Measurements from ENCODE around the gene HOXA13.

Gene HOXA13

DNA sequence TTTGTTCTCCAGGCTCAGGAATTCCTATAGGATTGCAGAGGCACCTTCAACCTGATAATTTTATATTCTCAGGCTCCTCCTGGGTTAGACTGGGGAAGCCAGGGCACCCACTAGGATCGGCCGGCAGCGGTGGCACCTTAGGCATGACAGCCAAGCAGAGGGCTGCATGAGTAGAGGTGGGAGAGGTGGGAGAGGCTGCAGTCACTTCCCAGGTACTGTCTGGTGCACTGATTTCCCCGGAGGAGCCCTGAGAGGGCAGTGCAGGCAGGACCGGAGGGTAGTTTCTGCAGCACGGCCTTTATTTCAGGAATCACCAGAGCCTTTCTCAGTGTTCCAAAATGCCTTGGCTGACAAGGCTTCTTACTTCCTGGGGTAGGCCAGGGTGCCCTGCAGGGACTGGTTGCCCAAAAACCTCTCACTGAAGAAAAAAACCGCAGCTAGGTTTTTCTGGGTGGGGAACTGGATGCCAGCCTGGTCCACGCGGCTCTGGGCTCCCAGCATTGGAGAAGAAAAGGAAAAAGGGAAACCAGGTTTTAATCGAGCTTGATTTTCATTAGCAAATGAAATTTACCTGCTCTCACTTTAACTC, 3.6 kb upstream of the HOXA13 start:
- peaks cover 41% of the 10 kb centered on the region for H3K4me1 Mint-ChIP-seq

GRCh38 chr7:27202862-27203134, 2.9 kb upstream of the HOXA13 start:
- peaks cover 46% of the 10 kb centered on the region for H3K4me1 Mint-ChIP-seq
- H3K27ac Mint-ChIP-seq = no peak overlapping the region
- no peaks in the 10 kb centered on the region for H3K36me3 Mint-ChIP-seq

More for the DNA sequence above, 3.6 kb upstream of the HOXA13 start:
- no peak overlapping the region for H3K4me3 Mint-ChIP-seq
- no peaks in the 10 kb centered on the region for H3K9me3 Mint-ChIP-seq
- peak overlapping the region; percentile 23 for H3K27ac Mint-ChIP-seq
- no peaks in the 10 kb centered on the region for H3K36me3 Mint-ChIP-seq
- peaks cover 63% of the 10 kb centered on the region for H3K27me3 Mint-ChIP-seq

GRCh38 chr7:27202018-27202861, 2.3 kb upstream of the HOXA13 start:
- Mint-ChIP-seq H3K4me1 (peaks cover 46% of the 10 kb centered on the region), H3K27ac (no peak overlapping the region), H3K27me3 (peaks cover 68% of the 10 kb centered on the region), H3K36me3 (no peaks in the 10 kb centered on the region), H3K4me3 (no peak overlapping the region), H3K9me3 (no peaks in the 10 kb centered on the region)

More at GRCh38 chr7:27202862-27203134, 2.9 kb upstream of the HOXA13 start:
- H3K27me3 Mint-ChIP-seq = peaks cover 66% of the 10 kb centered on the region
- no peaks in the 10 kb centered on the region for H3K9me3 Mint-ChIP-seq
- no peak overlapping the region for H3K4me3 Mint-ChIP-seq

DNA sequence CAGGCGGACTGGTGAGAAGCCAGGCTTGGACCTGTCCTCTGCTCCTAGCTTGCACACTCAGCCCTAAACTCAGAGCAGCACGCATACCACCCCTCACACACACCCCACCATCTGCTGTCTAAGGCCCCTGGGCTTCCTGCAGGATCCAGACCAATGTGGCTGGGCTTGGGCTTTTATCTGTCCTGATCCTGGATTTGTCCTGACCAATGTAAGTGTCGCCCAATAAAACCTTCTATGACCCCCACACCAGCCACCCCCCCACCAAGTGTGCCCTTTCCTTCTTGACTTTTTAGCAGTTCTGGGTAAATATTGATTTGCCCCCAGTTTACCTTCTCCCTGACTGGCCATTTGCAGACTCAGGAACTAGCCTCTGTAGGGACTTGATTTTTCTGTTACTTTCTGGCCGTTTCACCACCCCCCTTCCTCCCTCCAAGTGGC, 1.7 kb upstream of the HOXA13 start:
- Mint-ChIP-seq H3K4me3 (no peak overlapping the region), H3K27me3 (peaks cover 65% of the 10 kb centered on the region), H3K36me3 (no peaks in the 10 kb centered on the region), H3K9me3 (no peaks in the 10 kb centered on the region), H3K4me1 (peaks cover 46% of the 10 kb centered on the region), H3K27ac (no peak overlapping the region)

- Mint-ChIP-seq H3K9me3 (no peaks in the 10 kb centered on the region), H3K36me3 (no peaks in the 10 kb centered on the region), H3K4me3 (peak overlapping the region; percentile 64), H3K27me3 (peaks cover 65% of the 10 kb centered on the region), H3K4me1 (peaks cover 44% of the 10 kb centered on the region), H3K27ac (no peak overlapping the region)
Measured at GRCh38 chr7:27200761-27201579, 1.1 kb upstream of the HOXA13 start.

DNA sequence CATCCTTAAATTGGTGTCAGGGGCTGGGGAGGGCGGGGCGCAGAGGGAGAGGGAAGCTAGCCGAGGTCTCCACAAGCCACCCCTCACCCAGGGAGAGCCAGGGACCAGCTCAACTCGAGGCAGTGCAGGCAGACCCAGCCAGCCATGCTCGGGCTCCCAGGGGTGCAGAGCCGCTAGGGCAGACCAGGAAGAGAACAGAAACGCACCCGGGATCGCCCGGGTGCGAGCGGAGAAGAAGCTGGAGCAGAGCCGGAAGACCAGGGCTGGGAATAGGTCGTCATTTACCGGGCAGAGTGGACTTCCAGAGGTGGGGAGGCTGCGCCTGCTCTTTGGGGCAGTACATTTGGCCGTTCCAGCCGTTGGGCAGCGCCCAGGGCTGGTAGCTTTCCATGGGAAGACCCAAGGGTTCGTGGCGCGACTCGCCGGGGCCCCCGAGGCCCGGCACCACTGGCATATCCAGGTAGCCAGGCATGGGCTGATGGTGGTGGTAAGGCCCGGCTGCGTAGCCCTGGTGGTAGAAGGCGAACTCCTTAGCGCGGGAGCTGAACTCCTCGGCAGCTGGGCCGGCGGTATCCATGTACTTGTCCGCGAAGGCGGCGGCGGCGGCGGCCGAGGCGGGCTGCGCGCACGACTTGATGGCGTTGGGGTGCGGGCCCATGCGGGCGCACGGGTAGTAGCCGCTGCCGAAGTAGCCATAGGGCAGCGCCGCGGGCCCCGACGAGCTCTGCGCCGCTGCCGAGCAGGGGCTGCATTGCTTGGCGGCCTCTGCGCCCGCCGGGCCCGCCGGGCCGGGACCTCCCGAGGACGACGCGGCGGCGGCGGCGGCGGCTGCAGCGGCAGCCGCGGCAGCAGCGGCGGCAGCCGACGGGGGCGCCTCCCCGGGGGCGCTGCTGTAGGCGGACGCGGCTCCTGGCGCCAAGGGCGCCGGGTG, 755 bp downstream of the HOXA13 start:
- Mint-ChIP-seq H3K4me3 (peak overlapping the region; percentile 77), H3K36me3 (no peaks in the 10 kb centered on the region), H3K27ac (no peak overlapping the region), H3K4me1 (peaks cover 33% of the 10 kb centered on the region), H3K27me3 (peaks cover 66% of the 10 kb centered on the region), H3K9me3 (no peaks in the 10 kb centered on the region)

DNA sequence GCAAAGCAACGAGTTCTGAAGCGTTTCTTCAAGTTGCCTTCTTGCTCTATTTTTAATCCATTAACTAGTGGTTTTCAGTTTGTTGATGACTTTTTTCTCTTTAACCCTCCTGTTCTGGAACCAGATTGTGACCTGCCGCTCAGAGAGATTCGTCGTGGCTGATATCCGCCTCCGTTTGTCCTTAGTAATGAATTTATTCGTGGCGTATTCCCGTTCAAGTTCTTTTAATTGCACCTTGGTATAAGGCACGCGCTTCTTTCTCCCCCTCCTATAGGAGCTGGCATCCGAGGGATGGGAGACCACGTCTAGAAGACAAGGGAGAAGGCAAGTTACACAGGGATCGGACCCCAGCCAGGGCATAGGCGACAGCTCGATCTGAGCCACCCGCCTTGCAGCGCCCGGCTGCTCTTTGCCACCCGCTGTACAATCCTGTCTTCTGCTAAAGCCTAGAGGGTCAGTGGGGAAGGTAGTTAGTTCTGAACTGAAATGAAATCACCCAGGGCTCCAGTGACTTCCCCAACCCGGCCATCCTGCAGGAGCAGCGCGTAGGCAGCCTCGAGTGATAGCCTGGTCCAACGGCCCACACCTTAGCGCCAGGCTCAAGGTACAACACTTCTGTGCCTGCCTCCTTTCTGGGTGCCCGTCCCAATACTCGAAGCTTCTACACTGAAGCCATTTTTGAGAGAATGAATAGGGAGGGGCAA, 1.6 kb downstream of the HOXA13 start:
- Mint-ChIP-seq H3K36me3 (no peaks in the 10 kb centered on the region), H3K9me3 (no peaks in the 10 kb centered on the region), H3K4me1 (peaks cover 38% of the 10 kb centered on the region), H3K27ac (peak overlapping the region; percentile 4), H3K4me3 (peak overlapping the region; percentile 42), H3K27me3 (peaks cover 70% of the 10 kb centered on the region)

- peaks cover 40% of the 10 kb centered on the region for H3K4me1 Mint-ChIP-seq
- no peaks in the 10 kb centered on the region for H3K36me3 Mint-ChIP-seq
- no peak overlapping the region for H3K27ac Mint-ChIP-seq
- H3K27me3 Mint-ChIP-seq = peaks cover 67% of the 10 kb centered on the region
- H3K4me3 Mint-ChIP-seq = no peak overlapping the region
- H3K9me3 Mint-ChIP-seq = no peaks in the 10 kb centered on the region
Measured at GRCh38 chr7:27197137-27198042, 2.5 kb downstream of the HOXA13 start.

DNA sequence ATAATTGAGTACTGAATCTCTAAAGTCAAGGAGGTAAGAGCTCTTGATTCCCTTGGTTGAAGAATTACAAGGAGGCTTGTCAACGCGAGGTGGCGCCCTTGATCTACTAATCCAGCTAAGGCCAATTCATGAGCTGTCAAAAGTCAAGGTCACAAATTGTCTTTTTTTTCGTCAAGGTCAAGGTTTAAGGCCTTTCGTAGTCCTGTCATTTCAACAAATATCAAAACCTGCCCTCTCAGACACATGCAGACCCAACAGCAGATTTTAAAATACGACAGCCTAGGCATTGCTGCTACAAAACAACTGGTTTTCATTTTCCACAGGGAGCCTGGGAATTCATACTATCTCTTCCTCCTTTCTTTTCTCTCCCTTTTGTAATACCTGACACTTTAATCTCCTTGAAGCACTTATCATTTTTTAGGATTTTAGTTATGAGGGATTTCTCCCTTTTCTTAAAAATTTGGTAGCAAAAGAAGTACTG, 3.6 kb downstream of the HOXA13 start:
- Mint-ChIP-seq H3K27me3 (peaks cover 61% of the 10 kb centered on the region), H3K4me1 (peaks cover 37% of the 10 kb centered on the region), H3K4me3 (no peak overlapping the region), H3K36me3 (no peaks in the 10 kb centered on the region), H3K9me3 (no peaks in the 10 kb centered on the region), H3K27ac (peak overlapping the region; percentile 17)

- Mint-ChIP-seq H3K9me3 (no peaks in the 10 kb centered on the region), H3K4me1 (peaks cover 35% of the 10 kb centered on the region), H3K36me3 (no peaks in the 10 kb centered on the region), H3K27me3 (peaks cover 65% of the 10 kb centered on the region), H3K27ac (no peak overlapping the region), H3K4me3 (no peak overlapping the region)
Measured at GRCh38 chr7:27194686-27195379, 5.1 kb downstream of the HOXA13 start.

- H3K4me1 Mint-ChIP-seq = peaks cover 39% of the 10 kb centered on the region
Measured at GRCh38 chr7:27194002-27194352, 5.9 kb downstream of the HOXA13 start.

DNA sequence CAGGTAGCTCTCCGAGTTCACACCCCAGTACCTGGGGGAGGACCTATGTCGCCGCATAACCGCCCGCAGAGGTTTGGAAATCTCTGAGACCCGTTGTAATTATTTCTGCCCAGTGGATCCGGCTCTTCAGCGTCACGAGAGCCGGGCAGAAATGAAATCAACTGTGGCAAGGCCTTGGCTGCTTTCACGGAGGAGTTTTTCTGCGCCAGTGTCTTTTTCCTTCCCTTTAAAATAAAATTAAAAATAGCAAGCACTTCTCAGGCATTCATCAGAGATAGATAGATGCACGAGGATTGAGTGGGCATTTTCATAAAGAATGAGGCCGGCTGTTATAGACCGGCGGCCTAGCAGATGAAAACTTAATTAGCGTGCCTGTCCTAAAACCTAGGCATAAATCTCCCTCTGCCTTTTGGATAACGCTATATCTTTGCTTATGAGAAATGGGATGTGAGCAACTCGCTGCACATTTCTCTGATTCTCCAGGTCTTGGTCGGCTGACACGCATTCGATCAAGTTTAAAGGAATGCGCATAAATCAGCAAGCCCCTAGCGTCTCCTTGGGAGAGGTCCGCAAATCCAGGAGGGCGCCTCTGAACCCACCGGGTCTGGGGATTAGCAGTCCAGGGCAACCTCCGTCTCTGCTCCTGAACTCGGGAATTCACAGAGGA, 6.4 kb downstream of the HOXA13 start:
- Mint-ChIP-seq H3K4me3 (peak overlapping the region; percentile 44), H3K36me3 (no peaks in the 10 kb centered on the region), H3K27me3 (peaks cover 72% of the 10 kb centered on the region), H3K27ac (no peak overlapping the region), H3K9me3 (no peaks in the 10 kb centered on the region), H3K4me1 (peaks cover 39% of the 10 kb centered on the region)

More at GRCh38 chr7:27194002-27194352, 5.9 kb downstream of the HOXA13 start:
- Mint-ChIP-seq H3K27ac (no peak overlapping the region), H3K27me3 (peaks cover 71% of the 10 kb centered on the region), H3K9me3 (no peaks in the 10 kb centered on the region), H3K36me3 (no peaks in the 10 kb centered on the region), H3K4me3 (peak overlapping the region; percentile 44)
